ENCODE results near the gene TMEM18.

DNA sequence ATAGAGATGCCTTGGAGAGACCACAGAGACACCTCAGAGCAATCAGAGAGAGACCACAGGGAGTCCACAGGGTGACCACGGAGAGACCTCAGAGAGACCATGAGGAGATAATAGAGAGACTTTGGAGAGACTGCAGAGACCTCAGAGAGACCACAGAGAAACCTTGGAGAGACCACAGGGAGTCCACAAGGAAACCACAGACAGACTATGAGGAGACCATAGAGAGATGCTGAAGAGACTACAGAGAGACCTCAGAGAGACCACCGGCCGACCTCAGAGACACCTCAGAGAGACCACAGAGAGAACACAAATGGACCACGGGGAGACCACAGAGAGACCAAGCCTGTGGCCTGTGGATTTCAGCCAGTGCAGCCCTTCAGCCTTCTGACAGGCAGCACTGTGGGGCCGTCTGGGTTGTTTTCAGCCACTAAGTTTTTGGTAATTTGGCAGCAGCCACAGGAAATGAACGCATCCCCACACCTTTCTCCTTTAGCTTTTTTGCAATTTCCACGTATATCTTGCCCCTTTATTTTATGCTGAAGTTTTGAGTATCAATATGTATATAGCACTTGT lies 11.4 kb upstream of the TMEM18 start:
- TF ChIP-seq, protein P1, sequence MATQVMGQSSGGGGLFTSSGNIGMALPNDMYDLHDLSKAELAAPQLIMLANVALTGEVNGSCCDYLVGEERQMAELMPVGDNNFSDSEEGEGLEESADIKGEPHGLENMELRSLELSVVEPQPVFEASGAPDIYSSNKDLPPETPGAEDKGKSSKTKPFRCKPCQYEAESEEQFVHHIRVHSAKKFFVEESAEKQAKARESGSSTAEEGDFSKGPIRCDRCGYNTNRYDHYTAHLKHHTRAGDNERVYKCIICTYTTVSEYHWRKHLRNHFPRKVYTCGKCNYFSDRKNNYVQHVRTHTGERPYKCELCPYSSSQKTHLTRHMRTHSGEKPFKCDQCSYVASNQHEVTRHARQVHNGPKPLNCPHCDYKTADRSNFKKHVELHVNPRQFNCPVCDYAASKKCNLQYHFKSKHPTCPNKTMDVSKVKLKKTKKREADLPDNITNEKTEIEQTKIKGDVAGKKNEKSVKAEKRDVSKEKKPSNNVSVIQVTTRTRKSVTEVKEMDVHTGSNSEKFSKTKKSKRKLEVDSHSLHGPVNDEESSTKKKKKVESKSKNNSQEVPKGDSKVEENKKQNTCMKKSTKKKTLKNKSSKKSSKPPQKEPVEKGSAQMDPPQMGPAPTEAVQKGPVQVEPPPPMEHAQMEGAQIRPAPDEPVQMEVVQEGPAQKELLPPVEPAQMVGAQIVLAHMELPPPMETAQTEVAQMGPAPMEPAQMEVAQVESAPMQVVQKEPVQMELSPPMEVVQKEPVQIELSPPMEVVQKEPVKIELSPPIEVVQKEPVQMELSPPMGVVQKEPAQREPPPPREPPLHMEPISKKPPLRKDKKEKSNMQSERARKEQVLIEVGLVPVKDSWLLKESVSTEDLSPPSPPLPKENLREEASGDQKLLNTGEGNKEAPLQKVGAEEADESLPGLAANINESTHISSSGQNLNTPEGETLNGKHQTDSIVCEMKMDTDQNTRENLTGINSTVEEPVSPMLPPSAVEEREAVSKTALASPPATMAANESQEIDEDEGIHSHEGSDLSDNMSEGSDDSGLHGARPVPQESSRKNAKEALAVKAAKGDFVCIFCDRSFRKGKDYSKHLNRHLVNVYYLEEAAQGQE (IDR thresholded peaks at IDR 0.05; ENCODE audit: insufficient read depth in 1 of 2, low read depth in 2 of 2, low read length in 2 of 2): no peak
- TF ChIP-seq POLR2AphosphoS5 (IDR thresholded peaks at IDR 0.05; ENCODE audit: low read depth, low read length): no peak
- TF ChIP-seq SIN3A (IDR thresholded peaks at IDR 0.05; ENCODE audit: borderline replicate concordance, insufficient read depth, low read length): no peak
- TF ChIP-seq TAF1 (IDR thresholded peaks at IDR 0.05; ENCODE audit: borderline replicate concordance, insufficient read depth, low read length): no peak
- no peak for TF ChIP-seq FOXP2 (optimal IDR thresholded peaks at IDR 0.05; ENCODE audit: borderline replicate concordance, extremely low read depth, extremely low read length, insufficient read depth)

All from PFSK-1 (cell line).